ENCODE data around the gene FAM20B. TPM values are rescaled to one million over a fixed set of nuclear protein-coding genes. Genes with fewer than 3 reads are reported as not detected.

The FAM20B gene
- total and polyA plus RNA-seq, 2 of the 13 experiments (the other 11 are each of a cell fraction or from before 2014, with no cell fraction given): 13.8 to 26.9 TPM

DNA sequence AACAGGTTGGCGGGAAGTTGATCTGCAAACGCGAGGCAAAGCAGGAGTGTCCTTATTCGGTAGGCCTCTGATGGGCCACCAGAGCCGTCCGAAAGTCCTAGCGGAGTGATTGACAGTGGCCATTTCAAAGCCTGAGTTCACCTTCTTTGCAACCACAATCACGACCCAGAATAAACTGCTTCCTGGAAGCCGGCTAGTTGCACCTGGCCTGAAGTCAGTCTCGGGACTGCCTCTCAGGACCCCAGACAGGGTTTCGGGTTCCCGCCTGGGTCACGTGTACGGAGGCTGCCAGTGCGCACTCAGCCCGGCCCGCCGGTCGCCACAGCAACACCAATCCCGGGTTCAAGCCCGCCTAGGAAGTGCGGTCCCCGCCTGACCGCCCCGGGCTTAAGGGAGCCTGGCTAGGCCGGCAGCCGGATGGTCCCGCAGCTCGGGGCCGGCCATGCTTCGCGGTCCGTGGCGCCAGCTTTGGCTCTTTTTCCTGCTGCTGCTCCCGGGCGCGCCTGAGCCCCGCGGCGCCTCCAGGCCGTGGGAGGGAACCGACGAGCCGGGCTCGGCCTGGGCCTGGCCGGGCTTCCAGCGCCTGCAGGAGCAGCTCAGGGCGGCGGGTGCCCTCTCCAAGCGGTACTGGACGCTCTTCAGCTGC, 56.1 kb downstream of the FAM20B start, which contains the start of gene TOR3A (continued):
- TF ChIP-seq, protein P1, sequence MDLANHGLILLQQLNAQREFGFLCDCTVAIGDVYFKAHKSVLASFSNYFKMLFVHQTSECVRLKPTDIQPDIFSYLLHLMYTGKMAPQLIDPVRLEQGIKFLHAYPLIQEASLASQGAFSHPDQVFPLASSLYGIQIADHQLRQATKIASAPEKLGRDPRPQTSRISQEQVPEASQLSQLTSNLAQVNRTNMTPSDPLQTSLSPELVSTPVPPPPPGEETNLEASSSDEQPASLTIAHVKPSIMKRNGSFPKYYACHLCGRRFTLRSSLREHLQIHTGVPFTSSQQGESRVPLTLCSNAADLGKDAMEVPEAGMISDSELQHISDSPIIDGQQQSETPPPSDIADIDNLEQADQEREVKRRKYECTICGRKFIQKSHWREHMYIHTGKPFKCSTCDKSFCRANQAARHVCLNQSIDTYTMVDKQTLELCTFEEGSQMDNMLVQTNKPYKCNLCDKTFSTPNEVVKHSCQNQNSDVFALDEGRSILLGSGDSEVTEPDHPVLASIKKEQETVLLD (CRISPR knock-in tag; IDR thresholded peaks at IDR 0.05; ENCODE audit: low read depth): no peak
- TF ChIP-seq, protein P2, sequence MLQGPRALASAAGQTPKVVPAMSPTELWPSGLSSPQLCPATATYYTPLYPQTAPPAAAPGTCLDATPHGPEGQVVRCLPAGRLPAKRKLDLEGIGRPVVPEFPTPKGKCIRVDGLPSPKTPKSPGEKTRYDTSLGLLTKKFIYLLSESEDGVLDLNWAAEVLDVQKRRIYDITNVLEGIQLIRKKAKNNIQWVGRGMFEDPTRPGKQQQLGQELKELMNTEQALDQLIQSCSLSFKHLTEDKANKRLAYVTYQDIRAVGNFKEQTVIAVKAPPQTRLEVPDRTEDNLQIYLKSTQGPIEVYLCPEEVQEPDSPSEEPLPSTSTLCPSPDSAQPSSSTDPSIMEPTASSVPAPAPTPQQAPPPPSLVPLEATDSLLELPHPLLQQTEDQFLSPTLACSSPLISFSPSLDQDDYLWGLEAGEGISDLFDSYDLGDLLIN (CRISPR knock-in tag; IDR thresholded peaks at IDR 0.05; ENCODE audit: borderline replicate concordance): 0 out of 2 replicates have a peak, but pooled peaks have one; percentile 65
- TF ChIP-seq SATB2 (CRISPR knock-in tag; IDR thresholded peaks at IDR 0.05) (peak; percentile 80; the same call in 1 of the 2 replicates), HDAC2 (CRISPR knock-in tag; IDR thresholded peaks at IDR 0.05) (peak; percentile 43), CCAR2 (optimal IDR thresholded peaks at IDR 0.05; ENCODE audit: low read depth, low read length) (no peak), KDM5A (IDR thresholded peaks at IDR 0.05; ENCODE audit: borderline replicate concordance, low read length) (0 out of 2 replicates have a peak, but pooled peaks have one; percentile 34), ZNF264 (CRISPR knock-in tag; IDR thresholded peaks at IDR 0.05) (peak; percentile 62), RFX1 (IDR thresholded peaks at IDR 0.05) (peak; percentile 91), MED13 (CRISPR knock-in tag; IDR thresholded peaks at IDR 0.05) (peak; percentile 83; the same call in 1 of the 2 replicates), ZNF773 (CRISPR knock-in tag; IDR thresholded peaks at IDR 0.05; ENCODE audit: borderline replicate concordance) (no peak; the same call in 1 of the 2 replicates)
- TF ChIP-seq, protein P3, sequence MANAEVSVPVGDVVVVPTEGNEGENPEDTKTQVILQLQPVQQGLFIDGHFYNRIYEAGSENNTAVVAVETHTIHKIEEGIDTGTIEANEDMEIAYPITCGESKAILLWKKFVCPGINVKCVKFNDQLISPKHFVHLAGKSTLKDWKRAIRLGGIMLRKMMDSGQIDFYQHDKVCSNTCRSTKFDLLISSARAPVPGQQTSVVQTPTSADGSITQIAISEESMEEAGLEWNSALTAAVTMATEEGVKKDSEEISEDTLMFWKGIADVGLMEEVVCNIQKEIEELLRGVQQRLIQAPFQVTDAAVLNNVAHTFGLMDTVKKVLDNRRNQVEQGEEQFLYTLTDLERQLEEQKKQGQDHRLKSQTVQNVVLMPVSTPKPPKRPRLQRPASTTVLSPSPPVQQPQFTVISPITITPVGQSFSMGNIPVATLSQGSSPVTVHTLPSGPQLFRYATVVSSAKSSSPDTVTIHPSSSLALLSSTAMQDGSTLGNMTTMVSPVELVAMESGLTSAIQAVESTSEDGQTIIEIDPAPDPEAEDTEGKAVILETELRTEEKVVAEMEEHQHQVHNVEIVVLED (CRISPR knock-in tag; IDR thresholded peaks at IDR 0.05; ENCODE audit: borderline replicate concordance): peak; percentile 35; the same call in 1 of the 2 replicates
- TF ChIP-seq, protein P4, sequence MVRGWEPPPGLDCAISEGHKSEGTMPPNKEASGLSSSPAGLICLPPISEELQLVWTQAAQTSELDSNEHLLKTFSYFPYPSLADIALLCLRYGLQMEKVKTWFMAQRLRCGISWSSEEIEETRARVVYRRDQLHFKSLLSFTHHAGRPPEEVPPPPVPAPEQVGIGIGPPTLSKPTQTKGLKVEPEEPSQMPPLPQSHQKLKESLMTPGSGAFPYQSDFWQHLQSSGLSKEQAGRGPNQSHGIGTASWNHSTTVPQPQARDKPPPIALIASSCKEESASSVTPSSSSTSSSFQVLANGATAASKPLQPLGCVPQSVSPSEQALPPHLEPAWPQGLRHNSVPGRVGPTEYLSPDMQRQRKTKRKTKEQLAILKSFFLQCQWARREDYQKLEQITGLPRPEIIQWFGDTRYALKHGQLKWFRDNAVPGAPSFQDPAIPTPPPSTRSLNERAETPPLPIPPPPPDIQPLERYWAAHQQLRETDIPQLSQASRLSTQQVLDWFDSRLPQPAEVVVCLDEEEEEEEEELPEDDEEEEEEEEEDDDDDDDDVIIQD (CRISPR knock-in tag; IDR thresholded peaks at IDR 0.05; ENCODE audit: low read depth): no peak
- TF ChIP-seq, protein P5, sequence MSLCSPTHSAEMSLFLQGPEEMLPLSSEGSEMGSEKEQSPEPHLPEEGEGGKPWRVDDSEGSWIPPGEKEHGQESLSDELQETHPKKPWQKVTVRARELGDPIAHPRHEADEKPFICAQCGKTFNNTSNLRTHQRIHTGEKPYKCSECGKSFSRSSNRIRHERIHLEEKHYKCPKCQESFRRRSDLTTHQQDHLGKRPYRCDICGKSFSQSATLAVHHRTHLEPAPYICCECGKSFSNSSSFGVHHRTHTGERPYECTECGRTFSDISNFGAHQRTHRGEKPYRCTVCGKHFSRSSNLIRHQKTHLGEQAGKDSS (CRISPR knock-in tag; IDR thresholded peaks at IDR 0.05; ENCODE audit: borderline replicate concordance, low read depth): 0 out of 2 replicates have a peak, but pooled peaks have one; percentile 33
- TF ChIP-seq, protein P6, sequence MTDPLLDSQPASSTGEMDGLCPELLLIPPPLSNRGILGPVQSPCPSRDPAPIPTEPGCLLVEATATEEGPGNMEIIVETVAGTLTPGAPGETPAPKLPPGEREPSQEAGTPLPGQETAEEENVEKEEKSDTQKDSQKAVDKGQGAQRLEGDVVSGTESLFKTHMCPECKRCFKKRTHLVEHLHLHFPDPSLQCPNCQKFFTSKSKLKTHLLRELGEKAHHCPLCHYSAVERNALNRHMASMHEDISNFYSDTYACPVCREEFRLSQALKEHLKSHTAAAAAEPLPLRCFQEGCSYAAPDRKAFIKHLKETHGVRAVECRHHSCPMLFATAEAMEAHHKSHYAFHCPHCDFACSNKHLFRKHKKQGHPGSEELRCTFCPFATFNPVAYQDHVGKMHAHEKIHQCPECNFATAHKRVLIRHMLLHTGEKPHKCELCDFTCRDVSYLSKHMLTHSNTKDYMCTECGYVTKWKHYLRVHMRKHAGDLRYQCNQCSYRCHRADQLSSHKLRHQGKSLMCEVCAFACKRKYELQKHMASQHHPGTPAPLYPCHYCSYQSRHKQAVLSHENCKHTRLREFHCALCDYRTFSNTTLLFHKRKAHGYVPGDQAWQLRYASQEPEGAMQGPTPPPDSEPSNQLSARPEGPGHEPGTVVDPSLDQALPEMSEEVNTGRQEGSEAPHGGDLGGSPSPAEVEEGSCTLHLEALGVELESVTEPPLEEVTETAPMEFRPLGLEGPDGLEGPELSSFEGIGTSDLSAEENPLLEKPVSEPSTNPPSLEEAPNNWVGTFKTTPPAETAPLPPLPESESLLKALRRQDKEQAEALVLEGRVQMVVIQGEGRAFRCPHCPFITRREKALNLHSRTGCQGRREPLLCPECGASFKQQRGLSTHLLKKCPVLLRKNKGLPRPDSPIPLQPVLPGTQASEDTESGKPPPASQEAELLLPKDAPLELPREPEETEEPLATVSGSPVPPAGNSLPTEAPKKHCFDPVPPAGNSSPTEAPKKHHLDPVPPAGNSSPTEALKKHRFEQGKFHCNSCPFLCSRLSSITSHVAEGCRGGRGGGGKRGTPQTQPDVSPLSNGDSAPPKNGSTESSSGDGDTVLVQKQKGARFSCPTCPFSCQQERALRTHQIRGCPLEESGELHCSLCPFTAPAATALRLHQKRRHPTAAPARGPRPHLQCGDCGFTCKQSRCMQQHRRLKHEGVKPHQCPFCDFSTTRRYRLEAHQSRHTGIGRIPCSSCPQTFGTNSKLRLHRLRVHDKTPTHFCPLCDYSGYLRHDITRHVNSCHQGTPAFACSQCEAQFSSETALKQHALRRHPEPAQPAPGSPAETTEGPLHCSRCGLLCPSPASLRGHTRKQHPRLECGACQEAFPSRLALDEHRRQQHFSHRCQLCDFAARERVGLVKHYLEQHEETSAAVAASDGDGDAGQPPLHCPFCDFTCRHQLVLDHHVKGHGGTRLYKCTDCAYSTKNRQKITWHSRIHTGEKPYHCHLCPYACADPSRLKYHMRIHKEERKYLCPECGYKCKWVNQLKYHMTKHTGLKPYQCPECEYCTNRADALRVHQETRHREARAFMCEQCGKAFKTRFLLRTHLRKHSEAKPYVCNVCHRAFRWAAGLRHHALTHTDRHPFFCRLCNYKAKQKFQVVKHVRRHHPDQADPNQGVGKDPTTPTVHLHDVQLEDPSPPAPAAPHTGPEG (CRISPR knock-in tag; IDR thresholded peaks at IDR 0.05): peak; percentile 71; the same call in 1 of the 2 replicates
